NCI-H2227 (cell line): Measurements from ENCODE around the gene TATDN3.
A peak's percentile ranks its signal among the peaks of the same experiment; 100 is the strongest.
"Not testable (repeated sequence)": the region's sequence is repeated elsewhere in the genome, so short reads cannot be mapped to it uniquely, and the experiment has no call there.

Source experiments
- DNase-seq: peaks from one replicate; lab custom pipeline; 2025; ENCODE audit not compliant: unreplicated experiment; lab: John Stamatoyannopoulos, UW

Gene TATDN3

GRCh38 chr1:212774584-212774983 lies 17.1 kb upstream of the TATDN3 start:
- no peak for DNase-seq

GRCh38 chr1:212775241-212775640 lies 16.5 kb upstream of the TATDN3 start:
- DNase-seq, result no peak

GRCh38 chr1:212777151-212777550 lies 14.5 kb upstream of the TATDN3 start:
- no peak for DNase-seq

- not testable (repeated sequence) for DNase-seq
These were observed 12.6 kb upstream of the TATDN3 start for GRCh38 chr1:212779086-212779485.

GRCh38 chr1:212780759-212781158 lies 10.9 kb upstream of the TATDN3 start:
- no peak for DNase-seq

- DNase-seq, result no peak
These were observed 10.5 kb upstream of the TATDN3 start for GRCh38 chr1:212781225-212781624.

- peak; percentile 11 for DNase-seq
These were observed 9.1 kb upstream of the TATDN3 start for GRCh38 chr1:212782422-212783154.

- no peak for DNase-seq
These were observed 7.7 kb upstream of the TATDN3 start for GRCh38 chr1:212783976-212784375.

GRCh38 chr1:212785871-212786270 lies 5.8 kb upstream of the TATDN3 start:
- no peak for DNase-seq

- DNase-seq, result no peak
These were observed 426 bp upstream of the TATDN3 start for GRCh38 chr1:212791261-212791675.

- DNase-seq, result no peak
These were observed 758 bp downstream of the TATDN3 start for GRCh38 chr1:212792396-212792908.

GRCh38 chr1:212794561-212795014 lies 2.9 kb downstream of the TATDN3 start:
- DNase-seq, result no peak

- DNase-seq, result no peak
These were observed 6.0 kb downstream of the TATDN3 start for GRCh38 chr1:212797681-212798080.

GRCh38 chr1:212805767-212806166 lies 14.1 kb downstream of the TATDN3 start:
- DNase-seq, result no peak

GRCh38 chr1:212814537-212815334 lies 23.0 kb downstream of the TATDN3 start:
- peak; percentile 23 for DNase-seq

- no peak for DNase-seq
These were observed 25.0 kb downstream of the TATDN3 start for GRCh38 chr1:212816567-212817278.

- DNase-seq, result no peak
These were observed 28.0 kb downstream of the TATDN3 start for GRCh38 chr1:212819726-212820125.

- no peak for DNase-seq
These were observed 29.3 kb downstream of the TATDN3 start for GRCh38 chr1:212820969-212821368.

GRCh38 chr1:212822956-212823355 lies 31.3 kb downstream of the TATDN3 start:
- no peak for DNase-seq

GRCh38 chr1:212824201-212824600 lies 32.5 kb downstream of the TATDN3 start:
- no peak for DNase-seq

GRCh38 chr1:212825798-212826452 lies 34.2 kb downstream of the TATDN3 start:
- DNase-seq, result no peak
